Epithelial cell of proximal tubule (primary cell): ENCODE data around the gene NAA30. TPM values are rescaled to one million over a fixed set of nuclear protein-coding genes. Genes with fewer than 3 reads are reported as not detected.

Source experiments
- DNase-seq: peaks from one replicate; pipeline ENCODE4 v3.0.0-alpha.2; 2011; ENCODE audit warnings: low read depth
- H3K4me3 ChIP-seq: 2 replicates; pipeline ENCODE4 v1.5.1; 2011; ENCODE audit warnings: low read depth, mild to moderate bottlenecking, low read length
- total RNA-seq: library from RNA; depleted of rRNA; stranded (reverse); fragments of >200 nt; gene quantifications from 2 replicates; pipeline ENCODE4 v1.2.3, GENCODE V29; 2015
- TF ChIP-seq, protein P1 (sequence below): conservative IDR thresholded peaks from 2 replicates; pipeline ENCODE4 v1.5.1; 2012; ENCODE audit warnings: low read depth, mild to moderate bottlenecking, low read length

NAA30 gene
- total RNA-seq, 1 donor from 2014 or later: 14.9 TPM

- H3K4me3 ChIP-seq: no peak overlapping the region
- no peak for DNase-seq
- TF ChIP-seq, protein P1, sequence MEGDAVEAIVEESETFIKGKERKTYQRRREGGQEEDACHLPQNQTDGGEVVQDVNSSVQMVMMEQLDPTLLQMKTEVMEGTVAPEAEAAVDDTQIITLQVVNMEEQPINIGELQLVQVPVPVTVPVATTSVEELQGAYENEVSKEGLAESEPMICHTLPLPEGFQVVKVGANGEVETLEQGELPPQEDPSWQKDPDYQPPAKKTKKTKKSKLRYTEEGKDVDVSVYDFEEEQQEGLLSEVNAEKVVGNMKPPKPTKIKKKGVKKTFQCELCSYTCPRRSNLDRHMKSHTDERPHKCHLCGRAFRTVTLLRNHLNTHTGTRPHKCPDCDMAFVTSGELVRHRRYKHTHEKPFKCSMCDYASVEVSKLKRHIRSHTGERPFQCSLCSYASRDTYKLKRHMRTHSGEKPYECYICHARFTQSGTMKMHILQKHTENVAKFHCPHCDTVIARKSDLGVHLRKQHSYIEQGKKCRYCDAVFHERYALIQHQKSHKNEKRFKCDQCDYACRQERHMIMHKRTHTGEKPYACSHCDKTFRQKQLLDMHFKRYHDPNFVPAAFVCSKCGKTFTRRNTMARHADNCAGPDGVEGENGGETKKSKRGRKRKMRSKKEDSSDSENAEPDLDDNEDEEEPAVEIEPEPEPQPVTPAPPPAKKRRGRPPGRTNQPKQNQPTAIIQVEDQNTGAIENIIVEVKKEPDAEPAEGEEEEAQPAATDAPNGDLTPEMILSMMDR: no peak
Observed at GRCh38 chr14:57400556-57401494, 10.4 kb downstream of the NAA30 start.

GRCh38 chr14:57401501-57401900, 11.1 kb downstream of the NAA30 start:
- no peak for DNase-seq
- TF ChIP-seq, protein P1: no peak
- H3K4me3 ChIP-seq: no peak overlapping the region

GRCh38 chr14:57402173-57402852, 11.9 kb downstream of the NAA30 start:
- no peak for DNase-seq

DNA sequence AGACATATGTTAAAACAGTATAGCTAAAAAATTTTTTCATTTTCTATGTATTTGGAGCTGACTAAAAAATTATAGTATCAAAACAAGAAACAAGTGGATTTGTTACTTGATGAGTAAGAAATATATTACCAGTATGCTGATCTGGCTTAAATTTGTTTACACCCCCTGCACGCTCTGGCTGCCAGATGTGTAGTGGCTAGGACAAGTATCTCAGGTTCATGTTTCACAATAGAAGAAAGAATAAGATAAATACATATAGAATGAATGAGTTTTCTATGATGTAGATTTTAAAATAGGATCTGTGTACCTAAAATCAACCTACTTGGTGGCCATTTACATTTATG, 13.1 kb downstream of the NAA30 start:
- DNase-seq: no peak
- TF ChIP-seq, protein P1: no peak
- H3K4me3 ChIP-seq: no peak overlapping the region

More at GRCh38 chr14:57402173-57402852, 11.9 kb downstream of the NAA30 start:
- no peak overlapping the region for H3K4me3 ChIP-seq
- TF ChIP-seq, protein P1: no peak

- no peak for DNase-seq
- no peak overlapping the region for H3K4me3 ChIP-seq
- TF ChIP-seq, protein P1: no peak
Observed at GRCh38 chr14:57405562-57405961, 15.2 kb downstream of the NAA30 start.

DNA sequence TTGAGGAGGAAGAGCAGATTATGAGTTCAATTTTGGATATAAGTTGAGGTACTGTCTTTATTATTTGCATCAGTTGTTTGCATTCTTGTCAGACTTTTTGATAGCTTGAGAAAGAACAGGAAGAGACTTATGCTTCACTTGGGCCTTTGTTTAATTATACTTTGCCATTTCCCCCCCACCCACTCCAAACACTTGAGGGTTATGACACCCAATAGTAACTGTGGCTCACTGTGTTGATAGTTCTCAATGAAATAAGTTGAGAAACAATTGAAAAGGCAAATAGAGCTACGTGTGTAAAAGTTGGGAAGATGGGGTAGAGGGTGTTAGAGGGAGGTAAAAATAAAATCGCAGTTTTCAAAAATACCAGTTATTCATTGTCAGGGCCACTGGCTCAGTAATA, 17.7 kb downstream of the NAA30 start:
- no peak overlapping the region for H3K4me3 ChIP-seq
- TF ChIP-seq, protein P1: no peak
- no peak for DNase-seq
